Endodermal cell (in vitro differentiated cells): ENCODE measurements around the gene ALG2. TPM values are rescaled to one million over a fixed set of nuclear protein-coding genes. Genes with fewer than 3 reads are reported as not detected.

Source experiments
- DNase-seq: peaks from one replicate; pipeline ENCODE4 v3.0.0-alpha.2; 2017
- H3K27ac ChIP-seq: 2 replicates; pipeline ENCODE4 v1.5.1; 2013; ENCODE audit warnings: mild to moderate bottlenecking, low read depth, low read length, moderate library complexity
- H3K27me3 ChIP-seq: 2 replicates; pipeline ENCODE4 v1.6.1; 2013; ENCODE audit warnings: mild to moderate bottlenecking, low read length, moderate library complexity; ENCODE audit not compliant: insufficient read depth, control insufficient read depth, poor library complexity, severe bottlenecking
- H3K36me3 ChIP-seq: 2 replicates; pipeline ENCODE4 v1.7.0; 2013; ENCODE audit warnings: mild to moderate bottlenecking, low read length, moderate library complexity; ENCODE audit not compliant: control insufficient read depth, insufficient read depth
- H3K4me1 ChIP-seq: one replicate; pipeline ENCODE4 v1.7.0; 2013; ENCODE audit warnings: low read length; ENCODE audit not compliant: control insufficient read depth, insufficient read depth
- H3K4me3 ChIP-seq: 2 replicates; pipeline ENCODE4 v1.5.1; 2013; ENCODE audit warnings: mild to moderate bottlenecking, low read length, moderate library complexity
- H3K9ac ChIP-seq: 2 replicates; pipeline ENCODE4 v1.6.1; 2013; ENCODE audit warnings: mild to moderate bottlenecking, low read length, moderate library complexity; ENCODE audit not compliant: poor library complexity, severe bottlenecking; ENCODE audit errors: extremely low read depth
- H3K9me3 ChIP-seq: 2 replicates; pipeline ENCODE4 v1.6.1; 2013; ENCODE audit warnings: mild to moderate bottlenecking, low read length, moderate library complexity; ENCODE audit not compliant: control insufficient read depth
- H3K27ac Mint-ChIP-seq: 2 replicates; pipeline ENCODE4 v1.8.0; 2020; ENCODE audit warnings: mixed read lengths
- H3K27me3 Mint-ChIP-seq: 2 replicates; pipeline ENCODE4 v1.8.0; 2021; ENCODE audit warnings: mild to moderate bottlenecking, mixed read lengths; ENCODE audit not compliant: insufficient read depth
- H3K36me3 Mint-ChIP-seq: 2 replicates; pipeline ENCODE4 v1.8.0; 2020; ENCODE audit warnings: low read depth, mixed read lengths
- H3K4me1 Mint-ChIP-seq: 2 replicates; pipeline ENCODE4 v1.8.0; 2020; ENCODE audit warnings: mixed read lengths
- H3K4me3 Mint-ChIP-seq: 2 replicates; pipeline ENCODE4 v1.8.0; 2020; ENCODE audit warnings: mild to moderate bottlenecking, moderate library complexity, mixed read lengths
- H3K9me3 Mint-ChIP-seq: 2 replicates; pipeline ENCODE4 v1.8.0; 2020; ENCODE audit warnings: mild to moderate bottlenecking, mixed read lengths
- CTCF ChIP-seq: fragments of 200-600 bp; sonication (generic); conservative IDR thresholded peaks from 2 replicates; pipeline ENCODE4 v1.5.0; 2021; ENCODE audit warnings: antibody characterized with exemption, mild to moderate bottlenecking
- WGBS, 2 experiments: methylation state at CpG; one replicate each; pipeline versions ENCODE4 v1.1.5 to v1.1.7; 2013; ENCODE audit warnings: missing lambda C conversion rate in 2 of 2, mixed read lengths in 1 of 2; ENCODE audit not compliant: insufficient coverage in 1 of 2, insufficient read length in 1 of 2; 5-methylcytosine and 5-hydroxymethylcytosine counted together
- total RNA-seq, 2 donors: library from RNA; stranded (reverse); fragmentation: NEBNext Ultra II Directional in 1 of 2; extraction: Animal tissue kit (Norgen Biotek cat#: 25700) in 1 of 2; gene quantifications; 2 replicates in 1 of 2; 3 replicates in 1 of 2; pipeline ENCODE4 v1.2.1, GENCODE V29; 2021

Gene ALG2
- total RNA-seq, 2 donors from 2014 or later, result 27.6 to 28.8 TPM

GRCh38 chr9:99231711-99232110, 10.0 kb upstream of the ALG2 start:
- Histone ChIP-seq H3K27ac (no peak overlapping the region), H3K9ac (no peak overlapping the region), H3K27me3 (no peaks in the 10 kb centered on the region), H3K4me3 (no peak overlapping the region), H3K4me1 (no peaks in the 10 kb centered on the region), H3K9me3 (no peaks in the 10 kb centered on the region), H3K36me3 (peaks cover 66% of the 10 kb centered on the region)
- H3K27ac Mint-ChIP-seq, result no peak overlapping the region
- H3K9me3 Mint-ChIP-seq, result no peaks in the 10 kb centered on the region
- TF ChIP-seq CTCF, result peak; percentile 78
- peak; percentile 70 for DNase-seq
- WGBS, 2 experiments, result 40 to 75% methylated on average over 1 to 2 of the region's 2 CpGs
- no peaks in the 10 kb centered on the region for H3K27me3 Mint-ChIP-seq
- H3K36me3 Mint-ChIP-seq, result peaks cover 31% of the 10 kb centered on the region
- H3K4me1 Mint-ChIP-seq, result peaks cover 7% of the 10 kb centered on the region
- H3K4me3 Mint-ChIP-seq, result no peak overlapping the region

DNA sequence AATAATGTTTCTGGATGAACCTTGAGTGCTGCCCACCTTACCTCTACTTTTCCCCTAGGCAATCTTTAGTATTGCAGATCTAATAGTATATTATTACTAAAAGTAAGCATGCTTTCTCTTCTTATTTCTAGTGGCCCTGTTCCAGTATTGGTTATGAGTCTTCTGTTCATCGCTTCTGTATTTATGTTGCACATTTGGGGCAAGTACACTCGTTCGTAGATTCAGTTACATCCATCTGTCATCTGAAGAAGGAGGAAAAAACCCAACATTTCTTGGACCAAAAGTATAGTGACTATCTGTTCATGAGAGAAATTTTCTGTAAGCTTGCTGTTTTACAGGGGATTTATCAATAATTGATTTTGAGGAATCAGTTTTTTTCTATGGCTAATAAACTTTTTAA, 8.5 kb upstream of the ALG2 start:
- WGBS, 2 experiments, result 92 to 93% methylated on average over 3 of the region's 3 CpGs
- no peak overlapping the region for H3K27ac Mint-ChIP-seq
- H3K9me3 ChIP-seq, result no peaks in the 10 kb centered on the region
- no peak overlapping the region for H3K4me3 ChIP-seq
- H3K36me3 Mint-ChIP-seq, result peaks cover 40% of the 10 kb centered on the region
- no peak overlapping the region for H3K4me3 Mint-ChIP-seq
- no peaks in the 10 kb centered on the region for H3K27me3 Mint-ChIP-seq
- DNase-seq, result no peak
- H3K4me1 ChIP-seq, result no peaks in the 10 kb centered on the region
- H3K27ac ChIP-seq, result no peak overlapping the region
- H3K36me3 ChIP-seq, result peaks cover 80% of the 10 kb centered on the region
- H3K9me3 Mint-ChIP-seq, result no peaks in the 10 kb centered on the region
- no peak overlapping the region for H3K9ac ChIP-seq
- no peak for TF ChIP-seq CTCF
- H3K4me1 Mint-ChIP-seq, result peaks cover 7% of the 10 kb centered on the region
- H3K27me3 ChIP-seq, result no peaks in the 10 kb centered on the region

- Histone ChIP-seq H3K27me3 (no peaks in the 10 kb centered on the region), H3K27ac (no peak overlapping the region), H3K4me3 (no peak overlapping the region), H3K9ac (no peak overlapping the region), H3K4me1 (no peaks in the 10 kb centered on the region), H3K9me3 (no peaks in the 10 kb centered on the region), H3K36me3 (peaks cover 69% of the 10 kb centered on the region)
- Mint-ChIP-seq H3K27ac (peak overlapping the region; percentile 64), H3K9me3 (no peaks in the 10 kb centered on the region), H3K27me3 (no peaks in the 10 kb centered on the region), H3K36me3 (peaks cover 49% of the 10 kb centered on the region), H3K4me1 (peaks cover 13% of the 10 kb centered on the region), H3K4me3 (no peak overlapping the region)
- TF ChIP-seq CTCF, result no peak
- no peak for DNase-seq
- WGBS, 2 experiments, result 96 to 100% methylated on average over 2 to 4 of the region's 5 CpGs
These were observed 4.3 kb upstream of the ALG2 start for GRCh38 chr9:99226054-99226453.
